BLaER1 (cell line): Measurements from ENCODE around the gene PALM.

Source experiments
- H3K27ac ChIP-seq: shearing (Covaris generic); formaldehyde crosslinking; 2 replicates; pipeline ENCODE4 v1.8.1; 2022
- H3K27me3 ChIP-seq: shearing (Covaris generic); formaldehyde crosslinking; 2 replicates; pipeline ENCODE4 v1.8.1; 2022
- H3K36me3 ChIP-seq: shearing (Covaris generic); formaldehyde crosslinking; 2 replicates; pipeline ENCODE4 v1.8.1; 2022
- H3K4me1 ChIP-seq: shearing (Covaris generic); formaldehyde crosslinking; 2 replicates; pipeline ENCODE4 v1.8.1; 2022
- H3K4me2 ChIP-seq: shearing (Covaris generic); formaldehyde crosslinking; 2 replicates; pipeline ENCODE4 v1.8.1; 2022
- H3K4me3 ChIP-seq: shearing (Covaris generic); formaldehyde crosslinking; 2 replicates; pipeline ENCODE4 v1.8.1; 2022
- H3K9ac ChIP-seq: shearing (Covaris generic); formaldehyde crosslinking; 2 replicates; pipeline ENCODE4 v1.8.1; 2022
- H3K9me3 ChIP-seq: shearing (Covaris generic); formaldehyde crosslinking; 2 replicates; pipeline ENCODE4 v1.8.1; 2022
- H4K20me1 ChIP-seq: shearing (Covaris generic); formaldehyde crosslinking; 2 replicates; pipeline ENCODE4 v1.8.1; 2022
- Cebpa-rat ChIP-seq: shearing (Covaris generic); IDR thresholded peaks from 2 replicates; pipeline ENCODE4 v1.8.1; 2022

Gene PALM

GRCh38 chr19:778910-779653 is 70.3 kb downstream of the PALM start:
- Histone ChIP-seq H3K4me2 (no peak overlapping the region), H3K9ac (no peak overlapping the region), H3K4me1 (no peaks in the 10 kb centered on the region)

GRCh38 chr19:780935-781334 is 72.2 kb downstream of the PALM start:
- Histone ChIP-seq H3K4me3 (no peak overlapping the region), H3K9me3 (no peaks in the 10 kb centered on the region), H3K27ac (no peak overlapping the region), H3K9ac (no peak overlapping the region), H4K20me1 (no peaks in the 10 kb centered on the region), H3K4me1 (no peaks in the 10 kb centered on the region), H3K27me3 (no peaks in the 10 kb centered on the region), H3K4me2 (no peak overlapping the region), H3K36me3 (no peaks in the 10 kb centered on the region)
- TF ChIP-seq Cebpa-rat: no peak

More at GRCh38 chr19:778910-779653, 70.3 kb downstream of the PALM start:
- Histone ChIP-seq H3K4me3 (no peak overlapping the region), H3K9me3 (no peaks in the 10 kb centered on the region), H4K20me1 (no peaks in the 10 kb centered on the region), H3K36me3 (no peaks in the 10 kb centered on the region), H3K27me3 (no peaks in the 10 kb centered on the region), H3K27ac (no peak overlapping the region)
- TF ChIP-seq Cebpa-rat: no peak

DNA sequence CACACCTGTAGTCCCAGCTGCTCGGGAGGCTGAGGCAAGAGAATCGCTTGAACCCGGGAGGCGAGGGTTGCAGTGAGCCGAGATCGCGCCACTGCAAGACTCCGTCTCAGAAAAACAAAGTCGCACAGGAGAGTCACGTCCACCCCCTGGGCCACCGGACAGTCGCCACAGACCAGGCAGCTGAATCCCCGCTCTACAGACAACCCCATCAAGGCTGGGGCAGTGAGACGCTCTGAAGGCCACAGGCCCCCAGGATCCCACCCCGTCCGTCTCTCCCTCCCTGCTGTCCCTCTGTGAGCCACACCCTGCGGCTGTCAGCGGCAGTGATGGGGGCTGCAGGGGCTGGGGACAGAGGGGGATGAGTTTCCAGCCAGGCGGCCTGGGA is 73.1 kb downstream of the PALM start:
- H3K36me3 ChIP-seq: no peaks in the 10 kb centered on the region
- TF ChIP-seq Cebpa-rat: no peak
- no peaks in the 10 kb centered on the region for H4K20me1 ChIP-seq
- H3K9me3 ChIP-seq: no peaks in the 10 kb centered on the region
- H3K4me2 ChIP-seq: no peak overlapping the region
- no peaks in the 10 kb centered on the region for H3K4me1 ChIP-seq
- no peak overlapping the region for H3K9ac ChIP-seq
- no peak overlapping the region for H3K4me3 ChIP-seq
- H3K27me3 ChIP-seq: no peaks in the 10 kb centered on the region
- H3K27ac ChIP-seq: no peak overlapping the region

DNA sequence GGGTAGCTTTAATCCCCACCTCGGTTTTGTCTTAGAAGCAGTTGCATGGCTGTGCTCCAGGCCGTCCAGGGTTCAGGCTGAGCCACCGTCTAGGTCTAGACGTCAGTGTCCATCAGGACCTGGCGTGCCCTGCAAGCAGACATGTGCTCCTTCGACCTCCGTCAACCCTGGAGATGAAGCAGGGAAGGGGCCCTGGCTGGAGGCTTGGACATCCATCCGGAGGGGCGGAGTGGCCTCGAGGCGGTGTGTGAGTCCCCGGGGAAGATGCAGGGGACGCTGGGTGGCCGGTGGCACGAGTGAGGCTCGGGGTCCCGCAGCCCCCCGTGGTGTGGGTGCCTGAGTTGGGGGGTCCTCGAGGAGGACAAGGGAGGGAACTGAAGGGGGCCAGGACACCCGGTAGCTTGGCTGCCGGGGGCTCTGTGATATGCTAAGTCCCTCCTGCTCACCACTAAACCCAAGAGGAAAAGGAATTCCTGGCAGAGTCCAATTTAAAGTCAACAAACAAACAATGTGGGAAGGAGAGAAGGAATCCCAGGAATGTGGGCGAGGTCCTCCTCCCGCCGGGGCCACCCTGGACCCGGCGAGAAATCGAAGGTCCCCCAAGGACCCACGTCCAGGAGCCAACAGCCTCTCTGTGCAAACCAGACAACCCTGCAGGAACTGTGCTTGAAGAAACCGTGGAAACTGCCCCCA is 73.6 kb downstream of the PALM start:
- H3K4me2 ChIP-seq: no peak overlapping the region
- H3K9ac ChIP-seq: no peak overlapping the region
- no peaks in the 10 kb centered on the region for H4K20me1 ChIP-seq
- H3K36me3 ChIP-seq: no peaks in the 10 kb centered on the region
- H3K27ac ChIP-seq: no peak overlapping the region
- TF ChIP-seq Cebpa-rat: no peak
- no peaks in the 10 kb centered on the region for H3K9me3 ChIP-seq
- H3K4me3 ChIP-seq: no peak overlapping the region
- no peaks in the 10 kb centered on the region for H3K4me1 ChIP-seq
- H3K27me3 ChIP-seq: no peaks in the 10 kb centered on the region

DNA sequence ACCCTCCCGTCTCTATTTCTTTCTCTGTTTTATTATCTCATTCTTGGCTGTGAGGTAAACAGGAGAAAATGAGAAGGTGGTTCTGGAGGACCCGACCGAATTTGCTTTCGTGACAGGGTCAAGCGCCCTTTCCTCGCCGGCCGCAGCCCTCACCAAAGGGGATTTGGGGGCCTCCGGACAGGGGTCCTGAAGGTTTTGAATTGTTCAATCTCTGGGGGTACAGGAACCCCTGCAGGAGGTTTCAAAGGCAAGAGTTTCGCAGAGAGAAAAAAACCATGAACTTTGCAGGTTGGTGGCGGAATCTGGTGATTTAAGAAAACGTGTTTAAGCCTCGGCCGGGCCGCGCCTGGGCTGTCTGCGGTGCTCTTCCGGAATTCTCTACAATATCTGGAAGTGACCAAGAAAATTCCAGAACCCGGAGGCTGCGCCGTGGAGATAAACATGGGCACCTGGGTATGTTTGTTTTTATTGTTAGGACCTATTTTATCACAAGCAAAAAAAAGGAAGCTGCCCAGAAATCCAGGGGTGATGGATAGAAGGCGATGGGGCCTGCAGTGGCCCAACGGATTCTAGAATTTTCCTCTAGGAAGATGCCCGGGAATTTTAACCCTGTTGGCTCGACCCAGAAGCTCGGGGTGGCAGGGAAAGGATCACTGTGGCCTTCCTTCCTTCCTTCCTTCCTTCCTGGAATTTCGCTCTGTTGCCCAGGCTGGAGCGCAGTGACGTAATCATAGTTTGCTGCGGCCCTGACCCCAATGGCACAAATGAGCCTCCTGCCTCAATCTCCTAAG is 74.3 kb downstream of the PALM start:
- no peak overlapping the region for H3K4me2 ChIP-seq
- H3K9me3 ChIP-seq: no peaks in the 10 kb centered on the region
- H3K27me3 ChIP-seq: no peaks in the 10 kb centered on the region
- no peak overlapping the region for H3K4me3 ChIP-seq
- H3K36me3 ChIP-seq: no peaks in the 10 kb centered on the region
- no peaks in the 10 kb centered on the region for H4K20me1 ChIP-seq
- no peaks in the 10 kb centered on the region for H3K4me1 ChIP-seq
- no peak overlapping the region for H3K27ac ChIP-seq
- no peak overlapping the region for H3K9ac ChIP-seq
- no peak for TF ChIP-seq Cebpa-rat

GRCh38 chr19:784541-784940 is 75.8 kb downstream of the PALM start:
- H3K4me2 ChIP-seq: no peak overlapping the region
- H3K4me1 ChIP-seq: peaks cover 11% of the 10 kb centered on the region
- TF ChIP-seq Cebpa-rat: no peak
- H3K27me3 ChIP-seq: no peaks in the 10 kb centered on the region
- H3K9ac ChIP-seq: no peak overlapping the region
- H3K4me3 ChIP-seq: no peak overlapping the region
- no peaks in the 10 kb centered on the region for H3K9me3 ChIP-seq
- no peak overlapping the region for H3K27ac ChIP-seq
- H4K20me1 ChIP-seq: no peaks in the 10 kb centered on the region
- H3K36me3 ChIP-seq: no peaks in the 10 kb centered on the region

- no peak overlapping the region for H3K4me3 ChIP-seq
- H4K20me1 ChIP-seq: no peaks in the 10 kb centered on the region
- peaks cover 32% of the 10 kb centered on the region for H3K4me1 ChIP-seq
- no peak for TF ChIP-seq Cebpa-rat
- no peak overlapping the region for H3K9ac ChIP-seq
- no peaks in the 10 kb centered on the region for H3K9me3 ChIP-seq
- H3K27ac ChIP-seq: no peak overlapping the region
- H3K4me2 ChIP-seq: no peak overlapping the region
- no peaks in the 10 kb centered on the region for H3K27me3 ChIP-seq
- H3K36me3 ChIP-seq: no peaks in the 10 kb centered on the region
Observed at GRCh38 chr19:787536-787935, 78.8 kb downstream of the PALM start.

DNA sequence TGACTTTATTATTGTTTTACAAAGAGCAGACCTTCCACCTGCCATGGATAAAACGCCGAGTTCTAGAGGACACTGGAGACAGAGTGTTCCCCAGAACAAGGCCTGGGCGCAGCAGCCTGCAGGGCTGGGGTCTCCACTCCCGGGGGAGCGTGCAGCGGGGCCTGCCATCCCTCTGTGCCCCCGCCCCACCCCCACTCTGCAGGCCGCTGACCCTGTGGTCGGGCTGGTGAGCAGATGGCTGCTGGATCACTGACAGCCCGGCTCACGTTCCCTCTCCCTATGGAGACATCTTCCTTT is 79.9 kb downstream of the PALM start:
- no peaks in the 10 kb centered on the region for H3K27me3 ChIP-seq

DNA sequence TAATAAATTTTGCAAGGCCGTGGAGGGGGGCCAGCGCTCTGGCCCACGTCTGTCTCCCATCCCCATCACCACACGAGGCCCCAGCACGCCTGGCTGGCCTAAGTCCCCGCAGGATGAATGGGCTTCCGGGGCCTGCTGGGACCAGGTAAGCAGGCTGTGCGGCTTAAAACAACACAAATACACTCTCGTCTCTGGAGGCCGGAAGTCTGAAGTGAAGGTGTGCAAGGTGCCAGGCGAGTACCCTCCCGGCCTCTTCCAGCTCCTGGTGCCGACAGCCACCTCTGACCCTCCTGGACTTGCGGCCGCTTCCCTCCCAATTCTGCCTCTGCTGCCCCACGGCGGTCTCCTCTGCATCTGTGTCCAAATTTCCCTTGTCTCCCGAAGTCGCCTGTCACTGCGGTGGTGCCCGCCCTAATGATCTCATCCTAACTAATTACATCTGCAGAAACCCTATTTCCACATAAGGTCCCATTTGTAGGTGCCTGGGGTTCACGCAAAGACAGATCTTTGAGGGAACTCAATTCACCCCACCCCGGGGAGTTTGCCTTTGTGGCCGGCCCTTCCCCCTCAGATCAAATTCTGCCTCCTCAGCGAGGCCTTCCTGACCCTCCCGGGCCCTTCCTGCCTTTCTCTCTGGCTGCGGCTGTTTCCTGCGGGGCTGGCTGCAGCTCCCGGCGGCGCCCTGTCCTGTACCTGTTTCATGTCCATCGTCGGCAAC is 80.4 kb downstream of the PALM start:
- H3K36me3 ChIP-seq: no peaks in the 10 kb centered on the region
- TF ChIP-seq Cebpa-rat: no peak
- H3K27me3 ChIP-seq: no peaks in the 10 kb centered on the region
- H3K9ac ChIP-seq: peak overlapping the region; percentile 70
- no peaks in the 10 kb centered on the region for H4K20me1 ChIP-seq
- peak overlapping the region; percentile 77 for H3K27ac ChIP-seq
- H3K4me1 ChIP-seq: peaks cover 33% of the 10 kb centered on the region
- H3K4me2 ChIP-seq: peak overlapping the region; percentile 82
- no peaks in the 10 kb centered on the region for H3K9me3 ChIP-seq
- H3K4me3 ChIP-seq: no peak overlapping the region

More for the DNA sequence above, 79.9 kb downstream of the PALM start:
- Histone ChIP-seq H4K20me1 (no peaks in the 10 kb centered on the region), H3K4me1 (peaks cover 33% of the 10 kb centered on the region), H3K27ac (peak overlapping the region; percentile 77), H3K36me3 (no peaks in the 10 kb centered on the region), H3K4me2 (peak overlapping the region; percentile 82), H3K9me3 (no peaks in the 10 kb centered on the region), H3K4me3 (no peak overlapping the region), H3K9ac (peak overlapping the region; percentile 70)
- TF ChIP-seq Cebpa-rat: no peak

GRCh38 chr19:789701-790060 is 80.9 kb downstream of the PALM start:
- Histone ChIP-seq H3K27me3 (no peaks in the 10 kb centered on the region), H3K27ac (peak overlapping the region; percentile 77), H3K4me2 (peak overlapping the region; percentile 82), H4K20me1 (no peaks in the 10 kb centered on the region), H3K9ac (peak overlapping the region; percentile 70), H3K36me3 (no peaks in the 10 kb centered on the region), H3K4me1 (peaks cover 33% of the 10 kb centered on the region), H3K9me3 (no peaks in the 10 kb centered on the region), H3K4me3 (no peak overlapping the region)
- TF ChIP-seq Cebpa-rat: no peak
